Measurements from ENCODE around the gene SLX9.

The SLX9 gene

DNA sequence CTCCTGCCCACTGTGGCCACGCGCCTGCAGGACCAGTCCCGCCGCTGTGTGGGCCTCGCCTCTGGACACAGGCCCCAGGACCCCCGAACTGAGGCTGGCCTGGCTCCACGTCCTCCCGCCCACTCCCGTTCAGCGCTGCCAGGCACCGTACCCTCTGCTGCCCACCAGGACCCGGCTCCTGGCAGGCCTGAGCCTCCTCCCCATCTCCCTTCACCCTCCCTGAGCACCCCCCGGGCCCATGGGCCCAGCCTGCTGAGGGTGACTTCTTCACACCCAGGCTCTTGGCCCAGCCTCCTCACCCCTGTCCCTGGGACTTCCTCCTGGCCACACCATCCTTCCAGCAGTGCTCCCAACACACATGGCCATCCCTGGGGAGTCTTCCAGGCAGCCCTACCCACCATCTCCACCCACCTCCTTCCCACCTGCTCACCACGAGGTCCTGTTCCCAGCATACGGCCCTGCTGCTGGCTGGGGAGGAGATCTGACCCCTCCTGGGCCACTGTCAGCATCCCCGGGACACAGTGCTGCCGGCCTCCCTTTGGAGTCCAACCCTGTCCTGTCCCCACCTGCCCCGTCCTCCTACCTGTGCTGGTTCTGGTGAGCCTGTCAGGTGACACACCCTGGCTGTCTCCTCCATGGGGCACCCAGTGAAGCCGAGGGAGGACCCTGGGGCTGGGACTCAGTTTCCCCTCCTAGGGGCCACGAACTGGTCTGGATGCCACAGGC, 53.7 kb downstream of the SLX9 start:
- H3K9me3 ChIP-seq (ENCODE audit: severe bottlenecking), result no peaks in the 10 kb centered on the region
- no peak for TF ChIP-seq CTCF (IDR thresholded peaks at IDR 0.05; ENCODE audit: poor library complexity, severe bottlenecking)
- no peaks in the 10 kb centered on the region for H3K36me3 ChIP-seq (ENCODE audit: low read depth)
- no peak overlapping the region for H3K4me3 ChIP-seq (ENCODE audit: severe bottlenecking)
- H3K4me1 ChIP-seq (ENCODE audit: insufficient read depth, poor library complexity, severe bottlenecking), result no peaks in the 10 kb centered on the region
- no peak overlapping the region for H3K27ac ChIP-seq (ENCODE audit: poor library complexity, severe bottlenecking)
- H3K27me3 ChIP-seq (ENCODE audit: insufficient read depth, poor library complexity, severe bottlenecking), result no peaks in the 10 kb centered on the region
- ATAC-seq (ENCODE audit: low read depth) (no peak), DNase-seq (ENCODE audit: low spot score) (peak; percentile 59)

DNA sequence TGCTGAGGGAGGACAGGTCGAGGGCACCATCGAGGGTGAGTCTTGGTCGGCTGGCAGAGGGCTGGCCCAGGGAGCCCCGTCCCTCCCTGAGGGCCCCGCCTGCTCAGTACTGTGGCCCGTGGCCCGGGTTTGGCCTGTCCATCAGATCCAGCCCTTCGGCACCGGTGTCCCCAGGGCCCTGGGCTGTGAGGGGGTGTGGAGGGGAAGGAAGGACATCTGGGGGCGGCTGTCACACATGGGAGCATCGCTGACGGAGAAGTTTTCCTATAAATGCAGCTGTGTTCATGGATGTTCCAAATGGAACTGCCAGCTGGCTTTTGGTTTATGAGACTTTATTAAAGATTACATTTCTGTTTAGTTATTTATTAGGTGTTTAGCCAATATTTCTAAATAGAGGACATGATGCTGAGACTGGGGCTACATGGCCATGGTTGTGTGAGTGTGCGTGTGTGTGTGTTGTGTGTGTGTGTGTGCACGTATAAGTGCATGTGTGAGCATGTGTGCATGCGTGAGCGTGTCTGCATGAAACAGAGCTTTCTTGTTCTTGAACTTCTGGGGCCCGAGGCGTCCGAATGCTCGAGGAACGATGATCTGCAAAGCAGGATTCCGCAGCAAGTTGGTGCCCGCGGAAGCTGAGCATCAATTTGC, 54.3 kb downstream of the SLX9 start:
- H3K4me1 ChIP-seq (ENCODE audit: insufficient read depth, poor library complexity, severe bottlenecking), result no peaks in the 10 kb centered on the region
- no peak for TF ChIP-seq CTCF (IDR thresholded peaks at IDR 0.05; ENCODE audit: poor library complexity, severe bottlenecking)
- no peak for DNase-seq (ENCODE audit: low spot score)
- H3K27me3 ChIP-seq (ENCODE audit: insufficient read depth, poor library complexity, severe bottlenecking), result no peaks in the 10 kb centered on the region
- no peaks in the 10 kb centered on the region for H3K9me3 ChIP-seq (ENCODE audit: severe bottlenecking)
- no peak overlapping the region for H3K27ac ChIP-seq (ENCODE audit: poor library complexity, severe bottlenecking)
- no peak for ATAC-seq (ENCODE audit: low read depth)
- no peak overlapping the region for H3K4me3 ChIP-seq (ENCODE audit: severe bottlenecking)
- no peaks in the 10 kb centered on the region for H3K36me3 ChIP-seq (ENCODE audit: low read depth)

- Histone ChIP-seq H3K27me3 (ENCODE audit: insufficient read depth, poor library complexity, severe bottlenecking) (no peaks in the 10 kb centered on the region), H3K4me3 (ENCODE audit: severe bottlenecking) (no peak overlapping the region), H3K4me1 (ENCODE audit: insufficient read depth, poor library complexity, severe bottlenecking) (no peaks in the 10 kb centered on the region), H3K9me3 (ENCODE audit: severe bottlenecking) (no peaks in the 10 kb centered on the region), H3K27ac (ENCODE audit: poor library complexity, severe bottlenecking) (no peak overlapping the region), H3K36me3 (ENCODE audit: low read depth) (no peaks in the 10 kb centered on the region)
- TF ChIP-seq CTCF (IDR thresholded peaks at IDR 0.05; ENCODE audit: poor library complexity, severe bottlenecking), result no peak
- DNase-seq (ENCODE audit: low spot score), result peak; percentile 49
- no peak for ATAC-seq (ENCODE audit: low read depth)
Observed at GRCh38 chr21:44994695-44995342, 55.0 kb downstream of the SLX9 start.

DNA sequence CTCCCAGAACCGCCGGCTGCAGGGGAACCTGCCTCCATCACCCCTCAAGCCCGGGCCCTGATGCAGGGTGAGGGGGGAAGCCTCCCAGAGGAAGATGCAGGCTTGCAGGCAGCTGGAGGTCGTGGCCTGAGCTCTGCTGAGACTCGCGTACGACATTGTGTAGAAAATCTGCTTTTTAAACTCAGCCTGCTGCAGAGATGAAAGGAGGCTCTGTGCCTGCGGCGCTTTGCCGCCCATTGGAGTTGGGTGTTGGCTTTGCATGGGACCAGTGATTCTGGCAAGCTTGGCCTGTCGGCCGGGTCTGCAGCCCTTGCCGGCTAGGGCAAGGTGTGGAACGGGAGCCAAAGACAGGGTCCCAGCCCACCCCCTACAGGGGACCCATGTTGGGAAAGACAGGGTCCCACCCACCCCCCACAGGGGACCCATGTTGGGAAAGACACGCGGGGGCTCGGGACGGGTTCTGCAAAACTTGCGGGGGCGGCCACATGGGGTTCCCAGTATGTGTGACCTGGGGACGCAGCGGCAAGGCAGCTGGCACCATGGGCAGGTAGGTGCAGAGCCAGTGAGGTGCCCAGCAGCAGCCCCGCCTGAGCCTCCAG, 55.6 kb downstream of the SLX9 start:
- TF ChIP-seq CTCF (IDR thresholded peaks at IDR 0.05; ENCODE audit: poor library complexity, severe bottlenecking), result no peak
- Histone ChIP-seq H3K36me3 (ENCODE audit: low read depth) (no peaks in the 10 kb centered on the region), H3K27ac (ENCODE audit: poor library complexity, severe bottlenecking) (no peak overlapping the region), H3K4me1 (ENCODE audit: insufficient read depth, poor library complexity, severe bottlenecking) (no peaks in the 10 kb centered on the region), H3K4me3 (ENCODE audit: severe bottlenecking) (no peak overlapping the region), H3K27me3 (ENCODE audit: insufficient read depth, poor library complexity, severe bottlenecking) (no peaks in the 10 kb centered on the region), H3K9me3 (ENCODE audit: severe bottlenecking) (no peaks in the 10 kb centered on the region)
- peak; percentile 66 for DNase-seq (ENCODE audit: low spot score)
- ATAC-seq (ENCODE audit: low read depth), result no peak

Data from RWPE2 (cell line).